Neural cell (in vitro differentiated cells): ENCODE results near the gene DNAJC5G. TPM values are rescaled to one million over a fixed set of nuclear protein-coding genes. Genes with fewer than 3 reads are reported as not detected.

Experiments used
- H2AFZ ChIP-seq: fragments of 200-600, 300-800 bp; sonication (generic), shearing (Covaris generic); 2 replicates; pipeline ENCODE4 v1.6.0; 2014; ENCODE audit warnings: low read depth, mild to moderate bottlenecking, antibody characterized with exemption, low read length, moderate library complexity
- H3F3A ChIP-seq: fragments of 200-600 bp; shearing (Covaris generic); 2 replicates; pipeline ENCODE4 v1.6.1; 2016; ENCODE audit warnings: mild to moderate bottlenecking, moderate library complexity, mixed read lengths, antibody characterized with exemption, low read length; ENCODE audit not compliant: insufficient read depth, poor library complexity, severe bottlenecking
- H3K27ac ChIP-seq: fragments of 200-600, 300-800 bp; sonication (generic), shearing (Covaris generic); 2 replicates; pipeline ENCODE4 v1.5.1; 2014; ENCODE audit warnings: mild to moderate bottlenecking, low read length, moderate library complexity
- H3K27me3 ChIP-seq: fragments of 300-800, 200-600 bp; sonication (generic), shearing (Covaris generic); 2 replicates; pipeline ENCODE4 v1.6.0; 2014; ENCODE audit warnings: mild to moderate bottlenecking, low read depth, low read length, moderate library complexity; ENCODE audit not compliant: insufficient read depth
- H3K36me3 ChIP-seq: fragments of 300-800, 200-600 bp; sonication (generic), shearing (Covaris generic); 2 replicates; pipeline ENCODE4 v1.5.1; 2014; ENCODE audit warnings: mild to moderate bottlenecking, antibody characterized with exemption, low read length, moderate library complexity; ENCODE audit not compliant: insufficient read depth
- H3K4me2 ChIP-seq: fragments of 300-800, 200-600 bp; sonication (generic), shearing (Covaris generic); 2 replicates; pipeline ENCODE4 v1.6.0; 2014; ENCODE audit warnings: mild to moderate bottlenecking, low read length
- H3K4me3 ChIP-seq: fragments of 300-800, 200-600 bp; sonication (generic), shearing (Covaris generic); 2 replicates; pipeline ENCODE4 v1.5.1; 2014; ENCODE audit warnings: mild to moderate bottlenecking, low read length, moderate library complexity
- H3K79me2 ChIP-seq: fragments of 200-600 bp; shearing (Covaris generic); replicated peaks from 2 replicates; pipeline ENCODE4 v1.6.0; 2014; ENCODE audit warnings: mild to moderate bottlenecking, low read length, moderate library complexity; ENCODE audit not compliant: insufficient read depth
- H3K9ac ChIP-seq: fragments of 300-800, 200-600 bp; sonication (generic), shearing (Covaris generic); 2 replicates; pipeline ENCODE4 v1.6.1; 2016; ENCODE audit warnings: mild to moderate bottlenecking, low read length, mixed read lengths
- H3K9me2 ChIP-seq: fragments of 200-600 bp; shearing (Covaris generic); 2 replicates; pipeline ENCODE4 v1.6.1; 2016; ENCODE audit warnings: mild to moderate bottlenecking, low read length, mixed read lengths; ENCODE audit not compliant: insufficient read depth
- H3K9me3 ChIP-seq: fragments of 200-600, 300-800 bp; sonication (generic), shearing (Covaris generic); 2 replicates; pipeline ENCODE4 v1.6.1; 2016; ENCODE audit warnings: mild to moderate bottlenecking, mixed run types, low read length, moderate library complexity, mixed read lengths
- H4K20me1 ChIP-seq: fragments of 200-600 bp; shearing (Covaris generic); 2 replicates; pipeline ENCODE4 v1.6.1; 2016; ENCODE audit warnings: mild to moderate bottlenecking, mixed run types; ENCODE audit not compliant: insufficient read depth
- CTCF ChIP-seq: fragments of 450-650 bp; IDR thresholded peaks from 2 replicates; pipeline ENCODE4 v1.5.1; 2014; ENCODE audit warnings: antibody characterized with exemption, mild to moderate bottlenecking, moderate library complexity; ENCODE audit not compliant: poor library complexity, severe bottlenecking
- EP300 ChIP-seq: fragments of 450-650 bp; conservative IDR thresholded peaks from 2 replicates; pipeline ENCODE4 v1.6.1; 2014; ENCODE audit warnings: antibody characterized with exemption, mild to moderate bottlenecking, moderate library complexity; ENCODE audit not compliant: poor library complexity, severe bottlenecking
- EZH2 ChIP-seq: fragments of 200-600, 300-800 bp; shearing (Covaris generic), sonication (generic); IDR thresholded peaks from 2 replicates; pipeline ENCODE4 v1.6.1; 2014; ENCODE audit warnings: antibody characterized with exemption, low read length, borderline replicate concordance, mild to moderate bottlenecking; ENCODE audit not compliant: insufficient read depth, poor library complexity, severe bottlenecking
- MXI1 ChIP-seq: fragments of 450-650 bp; conservative IDR thresholded peaks from 2 replicates; pipeline ENCODE4 v1.6.1; 2014; ENCODE audit warnings: antibody characterized with exemption, mild to moderate bottlenecking; ENCODE audit not compliant: poor library complexity, severe bottlenecking
- POLR2AphosphoS5 ChIP-seq: IDR thresholded peaks from 2 replicates; pipeline ENCODE4 v1.6.1; 2012
- RAD21 ChIP-seq: fragments of 450-650 bp; conservative IDR thresholded peaks from 2 replicates; pipeline ENCODE4 v1.6.1; 2014; ENCODE audit warnings: antibody characterized with exemption, mild to moderate bottlenecking, moderate library complexity
- SMC3 ChIP-seq: fragments of 450-650 bp; conservative IDR thresholded peaks from 2 replicates; pipeline ENCODE4 v1.6.1; 2014; ENCODE audit warnings: antibody characterized with exemption, mild to moderate bottlenecking, moderate library complexity; ENCODE audit not compliant: poor library complexity
- TAF1 ChIP-seq: IDR thresholded peaks from 2 replicates; pipeline ENCODE4 v1.6.1; 2012; ENCODE audit warnings: low read depth
- polyA plus RNA-seq: library from polyadenylated mRNA; depleted of rRNA; stranded (reverse); fragments of >200 nt; gene quantifications from 2 replicates; pipeline ENCODE4 v1.2.3, GENCODE V29; 2014
- TF ChIP-seq, protein P1 (sequence below): IDR thresholded peaks from 2 replicates; pipeline ENCODE4 v1.6.1; 2012; ENCODE audit warnings: borderline replicate concordance

DNAJC5G gene
- polyA plus RNA-seq, 1 donor from 2014 or later = not detected

- no peak overlapping the region for H2AFZ ChIP-seq
- no peak overlapping the region for H3K9ac ChIP-seq
- H3K9me3 ChIP-seq = no peaks in the 10 kb centered on the region
- H3K4me3 ChIP-seq = no peak overlapping the region
- no peaks in the 10 kb centered on the region for H4K20me1 ChIP-seq
- H3K36me3 ChIP-seq = no peaks in the 10 kb centered on the region
- H3K27ac ChIP-seq = no peak overlapping the region
- no peaks in the 10 kb centered on the region for H3K27me3 ChIP-seq
- H3F3A ChIP-seq = no peaks in the 10 kb centered on the region
- no peak overlapping the region for H3K4me2 ChIP-seq
- TF ChIP-seq MXI1 (no peak), TAF1 (no peak), RAD21 (no peak), EP300 (no peak), POLR2AphosphoS5 (no peak), SMC3 (no peak), CTCF (no peak), EZH2 (no peak)
- TF ChIP-seq, protein P1, sequence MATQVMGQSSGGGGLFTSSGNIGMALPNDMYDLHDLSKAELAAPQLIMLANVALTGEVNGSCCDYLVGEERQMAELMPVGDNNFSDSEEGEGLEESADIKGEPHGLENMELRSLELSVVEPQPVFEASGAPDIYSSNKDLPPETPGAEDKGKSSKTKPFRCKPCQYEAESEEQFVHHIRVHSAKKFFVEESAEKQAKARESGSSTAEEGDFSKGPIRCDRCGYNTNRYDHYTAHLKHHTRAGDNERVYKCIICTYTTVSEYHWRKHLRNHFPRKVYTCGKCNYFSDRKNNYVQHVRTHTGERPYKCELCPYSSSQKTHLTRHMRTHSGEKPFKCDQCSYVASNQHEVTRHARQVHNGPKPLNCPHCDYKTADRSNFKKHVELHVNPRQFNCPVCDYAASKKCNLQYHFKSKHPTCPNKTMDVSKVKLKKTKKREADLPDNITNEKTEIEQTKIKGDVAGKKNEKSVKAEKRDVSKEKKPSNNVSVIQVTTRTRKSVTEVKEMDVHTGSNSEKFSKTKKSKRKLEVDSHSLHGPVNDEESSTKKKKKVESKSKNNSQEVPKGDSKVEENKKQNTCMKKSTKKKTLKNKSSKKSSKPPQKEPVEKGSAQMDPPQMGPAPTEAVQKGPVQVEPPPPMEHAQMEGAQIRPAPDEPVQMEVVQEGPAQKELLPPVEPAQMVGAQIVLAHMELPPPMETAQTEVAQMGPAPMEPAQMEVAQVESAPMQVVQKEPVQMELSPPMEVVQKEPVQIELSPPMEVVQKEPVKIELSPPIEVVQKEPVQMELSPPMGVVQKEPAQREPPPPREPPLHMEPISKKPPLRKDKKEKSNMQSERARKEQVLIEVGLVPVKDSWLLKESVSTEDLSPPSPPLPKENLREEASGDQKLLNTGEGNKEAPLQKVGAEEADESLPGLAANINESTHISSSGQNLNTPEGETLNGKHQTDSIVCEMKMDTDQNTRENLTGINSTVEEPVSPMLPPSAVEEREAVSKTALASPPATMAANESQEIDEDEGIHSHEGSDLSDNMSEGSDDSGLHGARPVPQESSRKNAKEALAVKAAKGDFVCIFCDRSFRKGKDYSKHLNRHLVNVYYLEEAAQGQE = no peak
- no peaks in the 10 kb centered on the region for H3K79me2 ChIP-seq
- H3K9me2 ChIP-seq = no peaks in the 10 kb centered on the region
Observed at GRCh38 chr2:27233341-27233740, 41.9 kb upstream of the DNAJC5G start.

DNA sequence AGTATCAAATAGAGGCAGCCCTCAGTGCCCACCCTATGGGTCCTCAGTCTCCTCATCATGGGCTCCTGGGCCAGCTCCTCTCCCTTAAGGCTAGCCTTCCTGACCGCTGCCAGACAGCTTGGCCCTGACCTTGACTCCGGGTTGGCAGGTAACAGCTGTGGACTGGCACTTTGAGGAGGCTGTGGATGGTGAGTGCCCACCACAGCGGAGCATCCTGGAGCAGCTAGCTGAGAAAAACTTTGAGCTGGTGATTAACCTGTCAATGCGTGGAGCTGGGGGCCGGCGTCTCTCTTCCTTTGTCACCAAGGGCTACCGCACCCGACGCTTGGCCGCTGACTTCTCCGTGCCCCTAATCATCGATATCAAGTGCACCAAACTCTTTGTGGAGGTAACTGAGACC lies 39.1 kb upstream of the DNAJC5G start:
- Histone ChIP-seq H3K79me2 (no peaks in the 10 kb centered on the region), H3K4me3 (no peak overlapping the region), H3K9me3 (no peaks in the 10 kb centered on the region), H3K27me3 (no peaks in the 10 kb centered on the region), H3F3A (no peaks in the 10 kb centered on the region), H4K20me1 (no peaks in the 10 kb centered on the region), H3K36me3 (no peaks in the 10 kb centered on the region), H3K27ac (no peak overlapping the region), H3K4me2 (no peak overlapping the region), H3K9ac (no peak overlapping the region), H3K9me2 (no peaks in the 10 kb centered on the region), H2AFZ (no peak overlapping the region)
- TF ChIP-seq MXI1 = no peak
- TF ChIP-seq RAD21 = no peak
- no peak for TF ChIP-seq EP300
- TF ChIP-seq POLR2AphosphoS5 = no peak
- TF ChIP-seq CTCF = no peak
- no peak for TF ChIP-seq TAF1
- TF ChIP-seq, protein P1 = no peak
- no peak for TF ChIP-seq SMC3
- no peak for TF ChIP-seq EZH2
